ENCODE results near the gene CTXND1.

DNA sequence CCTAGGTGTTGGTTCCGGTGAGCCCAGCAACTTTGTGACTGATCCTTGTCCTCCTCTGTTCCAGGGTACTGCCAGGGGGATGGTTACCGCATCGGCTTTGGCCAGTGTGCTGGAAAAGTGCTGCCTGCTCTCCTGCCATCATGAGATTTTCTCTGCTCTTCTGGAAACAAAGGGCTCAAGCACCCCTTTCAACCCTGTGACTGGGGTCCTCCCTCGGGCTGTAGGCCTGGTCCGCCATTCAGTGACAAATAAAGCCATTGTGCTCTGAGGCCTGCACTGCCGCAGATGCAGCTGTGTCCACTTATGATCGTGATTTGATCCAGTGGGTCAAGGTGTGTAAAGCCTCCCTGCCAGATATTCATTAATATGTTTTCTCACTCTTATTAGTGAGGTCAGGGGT, 65.9 kb downstream of the CTXND1 start:
- TF ChIP-seq, protein P1, sequence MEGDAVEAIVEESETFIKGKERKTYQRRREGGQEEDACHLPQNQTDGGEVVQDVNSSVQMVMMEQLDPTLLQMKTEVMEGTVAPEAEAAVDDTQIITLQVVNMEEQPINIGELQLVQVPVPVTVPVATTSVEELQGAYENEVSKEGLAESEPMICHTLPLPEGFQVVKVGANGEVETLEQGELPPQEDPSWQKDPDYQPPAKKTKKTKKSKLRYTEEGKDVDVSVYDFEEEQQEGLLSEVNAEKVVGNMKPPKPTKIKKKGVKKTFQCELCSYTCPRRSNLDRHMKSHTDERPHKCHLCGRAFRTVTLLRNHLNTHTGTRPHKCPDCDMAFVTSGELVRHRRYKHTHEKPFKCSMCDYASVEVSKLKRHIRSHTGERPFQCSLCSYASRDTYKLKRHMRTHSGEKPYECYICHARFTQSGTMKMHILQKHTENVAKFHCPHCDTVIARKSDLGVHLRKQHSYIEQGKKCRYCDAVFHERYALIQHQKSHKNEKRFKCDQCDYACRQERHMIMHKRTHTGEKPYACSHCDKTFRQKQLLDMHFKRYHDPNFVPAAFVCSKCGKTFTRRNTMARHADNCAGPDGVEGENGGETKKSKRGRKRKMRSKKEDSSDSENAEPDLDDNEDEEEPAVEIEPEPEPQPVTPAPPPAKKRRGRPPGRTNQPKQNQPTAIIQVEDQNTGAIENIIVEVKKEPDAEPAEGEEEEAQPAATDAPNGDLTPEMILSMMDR (IDR thresholded peaks at IDR 0.05): no peak
- TF ChIP-seq POLR2AphosphoS5 (IDR thresholded peaks at IDR 0.05) (no peak), POLR2A (IDR thresholded peaks at IDR 0.05) (no peak)
